Testis (tissue), 2 donors: ENCODE measurements around the gene SLC46A2.

ENCODE experiments used
- POLR2A ChIP-seq: fragments of 450-650 bp; IDR thresholded peaks from one replicate; pipeline ENCODE4 v1.6.1; 2017; ENCODE audit warnings: antibody characterized with exemption, mild to moderate bottlenecking, moderate library complexity
- TF ChIP-seq, protein P1 (sequence below), 3 experiments: fragments of 450-650 bp in 2 of 3; fragments of 200-600 bp in 1 of 3; sonication (generic) in 1 of 3; IDR thresholded peaks; one replicate each; pipeline ENCODE4 v1.5.1; 2016 to 2019; ENCODE audit warnings: antibody characterized with exemption in 3 of 3, mild to moderate bottlenecking in 2 of 3, moderate library complexity in 1 of 3

DNA sequence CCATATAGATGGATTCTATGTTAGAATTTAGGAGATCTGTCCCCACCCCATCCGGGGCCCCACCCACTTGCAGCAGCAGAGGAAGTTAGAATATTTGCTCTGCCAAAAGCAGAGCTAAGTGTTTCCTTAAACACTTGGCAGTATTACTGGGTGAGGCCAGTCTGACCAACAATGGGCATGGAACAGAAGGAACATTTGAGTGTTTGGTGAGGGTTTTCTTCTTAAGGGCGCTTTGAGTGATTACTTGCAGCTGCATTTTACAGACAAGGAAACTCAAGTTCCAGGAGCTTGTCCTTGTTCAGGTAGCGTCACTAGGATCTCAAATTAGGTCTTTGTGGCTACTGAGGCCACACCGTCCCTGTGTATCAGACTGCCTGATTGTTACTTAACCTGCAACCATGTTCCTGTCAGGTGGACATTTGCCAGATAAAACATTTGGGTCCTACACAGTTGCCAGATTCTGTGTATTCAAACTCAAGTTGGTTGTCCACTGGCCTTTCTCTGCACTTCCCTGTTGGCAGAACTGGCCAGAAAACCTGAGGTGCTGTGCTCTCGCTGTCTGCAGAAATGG, 59.3 kb downstream of the SLC46A2 start:
- TF ChIP-seq, protein P1, sequence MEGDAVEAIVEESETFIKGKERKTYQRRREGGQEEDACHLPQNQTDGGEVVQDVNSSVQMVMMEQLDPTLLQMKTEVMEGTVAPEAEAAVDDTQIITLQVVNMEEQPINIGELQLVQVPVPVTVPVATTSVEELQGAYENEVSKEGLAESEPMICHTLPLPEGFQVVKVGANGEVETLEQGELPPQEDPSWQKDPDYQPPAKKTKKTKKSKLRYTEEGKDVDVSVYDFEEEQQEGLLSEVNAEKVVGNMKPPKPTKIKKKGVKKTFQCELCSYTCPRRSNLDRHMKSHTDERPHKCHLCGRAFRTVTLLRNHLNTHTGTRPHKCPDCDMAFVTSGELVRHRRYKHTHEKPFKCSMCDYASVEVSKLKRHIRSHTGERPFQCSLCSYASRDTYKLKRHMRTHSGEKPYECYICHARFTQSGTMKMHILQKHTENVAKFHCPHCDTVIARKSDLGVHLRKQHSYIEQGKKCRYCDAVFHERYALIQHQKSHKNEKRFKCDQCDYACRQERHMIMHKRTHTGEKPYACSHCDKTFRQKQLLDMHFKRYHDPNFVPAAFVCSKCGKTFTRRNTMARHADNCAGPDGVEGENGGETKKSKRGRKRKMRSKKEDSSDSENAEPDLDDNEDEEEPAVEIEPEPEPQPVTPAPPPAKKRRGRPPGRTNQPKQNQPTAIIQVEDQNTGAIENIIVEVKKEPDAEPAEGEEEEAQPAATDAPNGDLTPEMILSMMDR (IDR thresholded peaks at IDR 0.05), result no peak
- no peak for TF ChIP-seq POLR2A
